Measurements from ENCODE around the gene TMCC3.
"Not testable (repeated sequence)": the region's sequence is repeated elsewhere in the genome, so short reads cannot be mapped to it uniquely, and the experiment has no call there.

- TF ChIP-seq CTCF (IDR thresholded peaks at IDR 0.05); ZFX (IDR thresholded peaks at IDR 0.05; ENCODE audit: borderline replicate concordance): not testable (repeated sequence)
Measured at GRCh38 chr12:94606810-94607209, 43.5 kb downstream of the TMCC3 start.

Data from 22Rv1 (cell line).